Activated CD8-positive, alpha-beta T cell treated with anti-CD3 and anti-CD28 coated beads for 36 hours (primary cell): ENCODE measurements around the gene AOPEP. TPM values are rescaled to one million over a fixed set of nuclear protein-coding genes. Genes with fewer than 3 reads are reported as not detected.

Experiments
- ATAC-seq: fragments of 200-7000 bp; cut with Tn5 transposase; one replicate; pipeline ENCODE4 v1.10.0; 2021; ENCODE audit warnings: mild to moderate bottlenecking, moderate library complexity
- CTCF ChIA-PET: fragments of 350-600 bp; sonication (Branson Sonifier 250); formaldehyde crosslinking; loops from one replicate; lab custom pipeline; 2021; ENCODE audit warnings: antibody characterized with exemption; lab: Charles Lee
- POLR2A ChIA-PET: fragments of 350-600 bp; sonication (Branson Sonifier 250); formaldehyde crosslinking; loops from one replicate; lab custom pipeline; 2021; ENCODE audit warnings: antibody characterized with exemption; lab: Charles Lee
- DNase-seq: peaks from one replicate; pipeline ENCODE4 v3.0.0-alpha.2; 2020
- H3K27ac Mint-ChIP-seq: one replicate; pipeline ENCODE4 v1.8.0; 2021; ENCODE audit warnings: mild to moderate bottlenecking, mixed read lengths
- H3K27me3 Mint-ChIP-seq: one replicate; pipeline ENCODE4 v1.8.0; 2021; ENCODE audit warnings: mixed read lengths
- H3K36me3 Mint-ChIP-seq: one replicate; pipeline ENCODE4 v1.8.0; 2021; ENCODE audit warnings: low read depth, mixed read lengths
- H3K4me1 Mint-ChIP-seq: one replicate; pipeline ENCODE4 v1.8.0; 2021; ENCODE audit warnings: low read depth, mixed read lengths
- H3K4me3 Mint-ChIP-seq: one replicate; pipeline ENCODE4 v1.8.0; 2021; ENCODE audit warnings: mild to moderate bottlenecking, moderate library complexity, mixed read lengths
- H3K9me3 Mint-ChIP-seq: one replicate; pipeline ENCODE4 v1.8.0; 2021; ENCODE audit warnings: mixed read lengths
- intact Hi-C: fragments of 100-400 bp; cut with micrococcal nuclease; formaldehyde crosslinking; loops from one replicate; pipeline ENCODE4 v1.10.0; 2022
- total RNA-seq, 2 experiments: library from RNA; stranded (reverse); gene quantifications; one replicate each; pipeline ENCODE4 v1.2.3, GENCODE V29; 2021
- TF ChIP-seq, protein P1 (sequence below): fragments of 200-600 bp; IDR thresholded peaks from one replicate; pipeline ENCODE4 v1.8.0; 2022; ENCODE audit warnings: antibody characterized with exemption, mild to moderate bottlenecking

Gene AOPEP
- total RNA-seq, 2 experiments from 2014 or later = 7.1 to 8.7 TPM

- peaks cover 12% of the 10 kb centered on the region for H3K36me3 Mint-ChIP-seq
- POLR2A ChIA-PET = no interaction called here
- intact Hi-C loops = no loop called here
- H3K4me1 Mint-ChIP-seq = peaks cover 5% of the 10 kb centered on the region
- ATAC-seq (no peak), DNase-seq (no peak)
- CTCF ChIA-PET = no interaction called here
- H3K4me3 Mint-ChIP-seq = no peak overlapping the region
- H3K27ac Mint-ChIP-seq = no peak overlapping the region
- TF ChIP-seq, protein P1, sequence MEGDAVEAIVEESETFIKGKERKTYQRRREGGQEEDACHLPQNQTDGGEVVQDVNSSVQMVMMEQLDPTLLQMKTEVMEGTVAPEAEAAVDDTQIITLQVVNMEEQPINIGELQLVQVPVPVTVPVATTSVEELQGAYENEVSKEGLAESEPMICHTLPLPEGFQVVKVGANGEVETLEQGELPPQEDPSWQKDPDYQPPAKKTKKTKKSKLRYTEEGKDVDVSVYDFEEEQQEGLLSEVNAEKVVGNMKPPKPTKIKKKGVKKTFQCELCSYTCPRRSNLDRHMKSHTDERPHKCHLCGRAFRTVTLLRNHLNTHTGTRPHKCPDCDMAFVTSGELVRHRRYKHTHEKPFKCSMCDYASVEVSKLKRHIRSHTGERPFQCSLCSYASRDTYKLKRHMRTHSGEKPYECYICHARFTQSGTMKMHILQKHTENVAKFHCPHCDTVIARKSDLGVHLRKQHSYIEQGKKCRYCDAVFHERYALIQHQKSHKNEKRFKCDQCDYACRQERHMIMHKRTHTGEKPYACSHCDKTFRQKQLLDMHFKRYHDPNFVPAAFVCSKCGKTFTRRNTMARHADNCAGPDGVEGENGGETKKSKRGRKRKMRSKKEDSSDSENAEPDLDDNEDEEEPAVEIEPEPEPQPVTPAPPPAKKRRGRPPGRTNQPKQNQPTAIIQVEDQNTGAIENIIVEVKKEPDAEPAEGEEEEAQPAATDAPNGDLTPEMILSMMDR = no peak
- no peaks in the 10 kb centered on the region for H3K27me3 Mint-ChIP-seq
- H3K9me3 Mint-ChIP-seq = no peaks in the 10 kb centered on the region
These were observed 82.6 kb downstream of the AOPEP start for GRCh38 chr9:94808926-94809700.

- Mint-ChIP-seq H3K27me3 (no peaks in the 10 kb centered on the region), H3K27ac (no peak overlapping the region), H3K4me1 (peaks cover 4% of the 10 kb centered on the region), H3K9me3 (no peaks in the 10 kb centered on the region), H3K4me3 (no peak overlapping the region), H3K36me3 (peaks cover 12% of the 10 kb centered on the region)
- intact Hi-C loops = no loop called here
- TF ChIP-seq, protein P1 = no peak
- POLR2A ChIA-PET = no interaction called here
- CTCF ChIA-PET = no interaction called here
- DNase-seq (no peak), ATAC-seq (no peak)
These were observed 83.3 kb downstream of the AOPEP start for GRCh38 chr9:94809778-94810177.

DNA sequence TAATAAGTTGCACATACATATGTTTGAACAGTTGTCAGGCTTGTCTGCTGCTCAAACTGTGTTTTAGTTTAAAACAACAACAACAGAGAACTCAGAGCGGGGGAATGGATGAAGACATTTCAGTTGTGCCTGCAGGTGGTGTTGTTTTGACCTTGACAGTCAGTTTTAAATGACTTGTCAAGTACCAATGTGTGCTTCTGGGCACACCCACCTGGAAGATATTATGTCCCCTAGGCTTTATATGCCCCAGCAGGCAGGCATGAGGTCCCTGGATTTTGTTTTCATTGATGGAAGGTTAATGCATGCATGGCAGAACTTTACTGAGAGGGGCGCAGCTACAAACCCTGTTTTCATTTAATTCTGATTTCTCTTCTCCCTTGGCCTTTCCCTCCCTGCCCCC, 84.6 kb downstream of the AOPEP start:
- ChIA-PET CTCF (interaction anchor here (0.7 kb wide), 1 partner anchor 129 kb away, joined by 3 read pairs; no protein-coding TSS in a partner anchor), POLR2A (no interaction called here)
- H3K4me1 Mint-ChIP-seq = peaks cover 4% of the 10 kb centered on the region
- H3K27ac Mint-ChIP-seq = no peak overlapping the region
- H3K9me3 Mint-ChIP-seq = no peaks in the 10 kb centered on the region
- intact Hi-C loops = no loop called here
- DNase-seq (no peak), ATAC-seq (no peak)
- H3K4me3 Mint-ChIP-seq = no peak overlapping the region
- no peaks in the 10 kb centered on the region for H3K27me3 Mint-ChIP-seq
- TF ChIP-seq, protein P1 = no peak
- peaks cover 11% of the 10 kb centered on the region for H3K36me3 Mint-ChIP-seq

GRCh38 chr9:94812343-94812742, 85.8 kb downstream of the AOPEP start:
- intact Hi-C loops = no loop called here
- peak; percentile 8 for DNase-seq
- ATAC-seq = peak; percentile 42
- Mint-ChIP-seq H3K9me3 (no peaks in the 10 kb centered on the region), H3K4me1 (peaks cover 4% of the 10 kb centered on the region), H3K27me3 (no peaks in the 10 kb centered on the region), H3K4me3 (no peak overlapping the region), H3K36me3 (peaks cover 4% of the 10 kb centered on the region), H3K27ac (no peak overlapping the region)
- ChIA-PET CTCF (interaction anchor here (0.9 kb wide), 1 partner anchor 314 kb away, joined by 3 read pairs; no protein-coding TSS in a partner anchor), POLR2A (no interaction called here)
- TF ChIP-seq, protein P1 = no peak

- H3K4me1 Mint-ChIP-seq = peaks cover 4% of the 10 kb centered on the region
- intact Hi-C loops = no loop called here
- POLR2A ChIA-PET = interaction anchor here (0.7 kb wide), 1 partner anchor 94 kb away, joined by 4 read pairs; no protein-coding TSS in a partner anchor
- CTCF ChIA-PET = no interaction called here
- ATAC-seq = no peak
- H3K9me3 Mint-ChIP-seq = no peaks in the 10 kb centered on the region
- no peak for DNase-seq
- H3K27me3 Mint-ChIP-seq = no peaks in the 10 kb centered on the region
- no peak overlapping the region for H3K27ac Mint-ChIP-seq
- TF ChIP-seq, protein P1 = no peak
- H3K4me3 Mint-ChIP-seq = no peak overlapping the region
- H3K36me3 Mint-ChIP-seq = peaks cover 2% of the 10 kb centered on the region
These were observed 86.9 kb downstream of the AOPEP start for GRCh38 chr9:94813379-94813778.
